Measurements from ENCODE around the gene PRCC.

The PRCC gene

GRCh38 chr1:156794506-156795373 is 27.4 kb downstream of the PRCC start:
- DNase-seq (ENCODE audit: low read depth in 4 of 4, low spot score in 1 of 4): no peak

GRCh38 chr1:156795374-156795733 is 28.0 kb downstream of the PRCC start:
- no peak for DNase-seq (ENCODE audit: low read depth in 4 of 4, low spot score in 1 of 4)

- DNase-seq (ENCODE audit: low read depth in 4 of 4, low spot score in 1 of 4): no peak
Measured at GRCh38 chr1:156795787-156796186, 28.5 kb downstream of the PRCC start.

- no peak for DNase-seq (ENCODE audit: low read depth in 4 of 4, low spot score in 1 of 4)
Measured at GRCh38 chr1:156796340-156797097, 29.2 kb downstream of the PRCC start.

GRCh38 chr1:156797212-156797871 is 30.0 kb downstream of the PRCC start:
- DNase-seq (ENCODE audit: low read depth in 4 of 4, low spot score in 1 of 4): no peak

- no peak for DNase-seq (ENCODE audit: low read depth in 4 of 4, low spot score in 1 of 4)
Measured at GRCh38 chr1:156801409-156802121, 34.2 kb downstream of the PRCC start.

GRCh38 chr1:156802421-156802935 is 35.1 kb downstream of the PRCC start:
- no peak for DNase-seq (ENCODE audit: low read depth in 4 of 4, low spot score in 1 of 4)

- DNase-seq (ENCODE audit: low read depth in 4 of 4, low spot score in 1 of 4): no peak
Measured at GRCh38 chr1:156803086-156803851, 35.9 kb downstream of the PRCC start.

- DNase-seq (ENCODE audit: low read depth in 4 of 4, low spot score in 1 of 4): no peak
Measured at GRCh38 chr1:156804026-156804425, 36.7 kb downstream of the PRCC start.

- no peak for DNase-seq (ENCODE audit: low read depth in 4 of 4, low spot score in 1 of 4)
Measured at GRCh38 chr1:156804572-156805243, 37.4 kb downstream of the PRCC start.

GRCh38 chr1:156805766-156806511 is 38.6 kb downstream of the PRCC start:
- DNase-seq (ENCODE audit: low read depth in 4 of 4, low spot score in 1 of 4): no peak

GRCh38 chr1:156806512-156807440 is 39.4 kb downstream of the PRCC start:
- no peak for DNase-seq (ENCODE audit: low read depth in 4 of 4, low spot score in 1 of 4)

GRCh38 chr1:156807627-156808026 is 40.3 kb downstream of the PRCC start:
- no peak for DNase-seq (ENCODE audit: low read depth in 4 of 4, low spot score in 1 of 4)

GRCh38 chr1:156808186-156809030 is 41.1 kb downstream of the PRCC start:
- no peak for DNase-seq (ENCODE audit: low read depth in 4 of 4, low spot score in 1 of 4)

- DNase-seq (ENCODE audit: low read depth in 4 of 4, low spot score in 1 of 4): no peak
Measured at GRCh38 chr1:156809281-156809680, 41.9 kb downstream of the PRCC start.

- no peak for DNase-seq (ENCODE audit: low read depth in 4 of 4, low spot score in 1 of 4)
Measured at GRCh38 chr1:156809711-156810366, 42.5 kb downstream of the PRCC start.
